Stimulated activated CD4-positive, alpha-beta T cell treated with anti-CD3 and anti-CD28 coated beads, TNF-alpha, amount 100 ng/mL, for 4 hours (primary cell): ENCODE measurements around the gene WWOX.

Experiments
- DNase-seq, 3 experiments: peaks; one replicate each; pipeline ENCODE4 v3.0.0-alpha.2; 2020; ENCODE audit warnings: low read depth in 3 of 3

The WWOX gene

GRCh38 chr16:78903843-78904242 is 804.4 kb downstream of the WWOX start:
- DNase-seq: no peak

GRCh38 chr16:78906135-78906534 is 806.7 kb downstream of the WWOX start:
- DNase-seq: no peak

- no peak for DNase-seq
Measured at GRCh38 chr16:78909226-78909625, 809.8 kb downstream of the WWOX start.

- DNase-seq: no peak
Measured at GRCh38 chr16:78915811-78916345, 816.4 kb downstream of the WWOX start.

GRCh38 chr16:78916928-78917545 is 817.6 kb downstream of the WWOX start:
- DNase-seq: no peak

GRCh38 chr16:78918805-78919305 is 819.4 kb downstream of the WWOX start:
- no peak for DNase-seq

- no peak for DNase-seq
Measured at GRCh38 chr16:78919852-78920251, 820.4 kb downstream of the WWOX start.

- DNase-seq: no peak
Measured at GRCh38 chr16:78920621-78921020, 821.2 kb downstream of the WWOX start.

- DNase-seq: no peak
Measured at GRCh38 chr16:78925083-78925767, 825.8 kb downstream of the WWOX start.

GRCh38 chr16:78926723-78927210 is 827.3 kb downstream of the WWOX start:
- DNase-seq: no peak

GRCh38 chr16:78927766-78928165 is 828.3 kb downstream of the WWOX start:
- DNase-seq: no peak

GRCh38 chr16:78929841-78930240 is 830.4 kb downstream of the WWOX start:
- no peak for DNase-seq

- DNase-seq: no peak
Measured at GRCh38 chr16:78930561-78930960, 831.1 kb downstream of the WWOX start.

- no peak for DNase-seq
Measured at GRCh38 chr16:78931267-78931666, 831.8 kb downstream of the WWOX start.

GRCh38 chr16:78931678-78932077 is 832.2 kb downstream of the WWOX start:
- DNase-seq: no peak

- no peak for DNase-seq
Measured at GRCh38 chr16:78932355-78932943, 833.0 kb downstream of the WWOX start.

- no peak for DNase-seq
Measured at GRCh38 chr16:78936060-78936459, 836.6 kb downstream of the WWOX start.

GRCh38 chr16:78939597-78939996 is 840.1 kb downstream of the WWOX start:
- no peak for DNase-seq

- DNase-seq: no peak
Measured at GRCh38 chr16:78942625-78943245, 843.3 kb downstream of the WWOX start.

- DNase-seq: no peak
Measured at GRCh38 chr16:78945336-78945735, 845.9 kb downstream of the WWOX start.

GRCh38 chr16:78946556-78946955 is 847.1 kb downstream of the WWOX start:
- DNase-seq: no peak

GRCh38 chr16:78950768-78951167 is 851.3 kb downstream of the WWOX start:
- no peak for DNase-seq
